HCT116 (cell line): Measurements from ENCODE around the gene GNPTG. TPM values are rescaled to one million over a fixed set of nuclear protein-coding genes. Genes with fewer than 3 reads are reported as not detected.

Experiments
- ATAC-seq: fragments of 200-7000 bp; cut with Tn5 transposase; 2 replicates; pipeline ENCODE4 v1.9.1; 2020; ENCODE audit warnings: mild to moderate bottlenecking, moderate library complexity
- BruUV-seq: library from RNA; stranded (reverse); fragments of 400-500 nt; replicated peaks from 2 replicates; lab custom pipeline; 2021; lab: Mats Ljungman, UMichigan
- CTCF ChIA-PET: fragments of 300-600 bp; sonication (Branson Sonifier 250); formaldehyde crosslinking; loops from one replicate; lab custom pipeline; 2021; ENCODE audit warnings: antibody characterized with exemption; lab: Charles Lee
- POLR2A ChIA-PET: fragments of 300-600, 350-600 bp; sonication (Branson Sonifier 250); formaldehyde crosslinking; loops from one replicate; lab custom pipeline; 2021; ENCODE audit warnings: antibody characterized with exemption; lab: Charles Lee
- RAD21 ChIA-PET, 2 experiments: fragments of 300-600 bp; sonication (Branson Sonifier 250); formaldehyde crosslinking; loops; one replicate each; lab custom pipeline; 2023; ENCODE audit warnings: low total read pairs in 2 of 2; ENCODE audit not compliant: uncharacterized antibody in 2 of 2, unreplicated experiment in 2 of 2, low non-redundant PET in 1 of 2; lab: Charles Lee
- DNase-seq: peaks from one replicate; pipeline ENCODE4 v3.0.0-alpha.2; 2010; ENCODE audit warnings: low read depth, low spot score
- H2AFZ ChIP-seq: fragments of 200-600 bp; shearing (Covaris generic), sonication (generic); 2 replicates; pipeline ENCODE4 v1.6.1; 2017; ENCODE audit warnings: low read depth, mixed run types, mixed read lengths, antibody characterized with exemption, low read length; ENCODE audit not compliant: poor library complexity, severe bottlenecking
- H3K27ac ChIP-seq: 2 replicates; pipeline ENCODE4 v1.5.1; 2012; ENCODE audit warnings: low read depth, low read length
- H3K27me3 ChIP-seq: fragments of 200-600 bp; sonication (generic); 2 replicates; pipeline ENCODE4 v1.6.1; 2016; ENCODE audit warnings: mixed run types, low read length, mixed read lengths; ENCODE audit not compliant: insufficient read depth
- H3K36me3 ChIP-seq, 2 experiments: fragments of 200-500 bp in 1 of 2; fragments of 200-600 bp in 1 of 2; sonication (Bioruptor generic) in 1 of 2; sonication (generic) in 1 of 2; 2 replicates each; pipeline versions ENCODE4 v1.5.1 to v1.6.1; 2014 to 2016; ENCODE audit warnings: low read length in 2 of 2, inconsistent platforms in 1 of 2, mixed read lengths in 1 of 2, mixed run types in 1 of 2; ENCODE audit not compliant: insufficient read depth in 2 of 2, control insufficient read depth in 1 of 2
- H3K4me1 ChIP-seq, 2 experiments: fragments of 200-600 bp in 1 of 2; sonication (generic) in 1 of 2; 2 replicates each; pipeline versions ENCODE4 v1.5.1 to v1.6.1; 2012 to 2017; ENCODE audit warnings: low read length in 2 of 2, inconsistent platforms in 1 of 2, mild to moderate bottlenecking in 1 of 2, mixed read lengths in 1 of 2, mixed run types in 1 of 2, moderate library complexity in 1 of 2; ENCODE audit not compliant: insufficient read depth in 2 of 2, control insufficient read depth in 1 of 2
- H3K4me2 ChIP-seq: fragments of 200-600 bp; sonication (generic); 2 replicates; pipeline ENCODE4 v1.6.1; 2017; ENCODE audit warnings: mixed run types, low read length, mixed read lengths
- H3K4me3 ChIP-seq, 2 experiments: fragments of 200-600 bp in 1 of 2; sonication (generic) in 1 of 2; replicated peaks in 1 of 2; 2 replicates each; pipeline ENCODE4 v1.5.1; 2011 to 2016; ENCODE audit warnings: low read length in 2 of 2, control low read depth in 1 of 2, low read depth in 1 of 2, mild to moderate bottlenecking in 1 of 2, mixed read lengths in 1 of 2, mixed run types in 1 of 2
- H3K79me2 ChIP-seq: fragments of 200-600 bp; sonication (generic); 2 replicates; pipeline ENCODE4 v1.6.1; 2017; ENCODE audit warnings: mild to moderate bottlenecking, mixed run types, low read length, moderate library complexity, mixed read lengths; ENCODE audit not compliant: insufficient read depth
- H3K9ac ChIP-seq: fragments of 200-600 bp; sonication (generic); 2 replicates; pipeline ENCODE4 v1.6.1; 2016; ENCODE audit warnings: low read length, mixed read lengths
- H3K9me2 ChIP-seq: fragments of 200-600 bp; sonication (generic), shearing (Covaris generic); 2 replicates; pipeline ENCODE4 v1.6.1; 2017; ENCODE audit warnings: mixed run types, mild to moderate bottlenecking, moderate library complexity; ENCODE audit not compliant: insufficient read depth
- H3K9me3 ChIP-seq, 2 experiments: fragments of 200-500 bp in 1 of 2; fragments of 200-600 bp in 1 of 2; sonication (Bioruptor generic) in 1 of 2; sonication (generic) in 1 of 2; 2 replicates each; pipeline ENCODE4 v1.6.1; 2014 to 2017; ENCODE audit warnings: low read length in 2 of 2, mixed read lengths in 2 of 2, inconsistent platforms in 1 of 2, low read depth in 1 of 2, mild to moderate bottlenecking in 1 of 2, mixed run types in 1 of 2, moderate library complexity in 1 of 2; ENCODE audit not compliant: control insufficient read depth in 1 of 2, insufficient read depth in 1 of 2
- H4K20me1 ChIP-seq: fragments of 200-600 bp; sonication (generic), shearing (Covaris generic); 2 replicates; pipeline ENCODE4 v1.6.1; 2017; ENCODE audit warnings: mixed run types, mild to moderate bottlenecking, moderate library complexity; ENCODE audit not compliant: insufficient read depth
- ATF3 ChIP-seq: IDR thresholded peaks from 2 replicates; pipeline ENCODE4 v1.6.1; 2012
- CTCF ChIP-seq, 3 experiments: fragments of 200-600 bp in 1 of 3; sonication (generic) in 1 of 3; IDR thresholded peaks in 2 of 3; conservative IDR thresholded peaks in 1 of 3; 2 replicates each; pipeline ENCODE4 v1.5.1; 2012 to 2017; ENCODE audit warnings: low read depth in 2 of 3, low read length in 2 of 3, antibody characterized with exemption in 1 of 3, borderline replicate concordance in 1 of 3, control low read depth in 1 of 3, mild to moderate bottlenecking in 1 of 3, mixed read lengths in 1 of 3, mixed run types in 1 of 3, moderate library complexity in 1 of 3; ENCODE audit not compliant: insufficient read depth in 1 of 3
- FOSL1 ChIP-seq: IDR thresholded peaks from 2 replicates; pipeline ENCODE4 v1.6.1; 2012; ENCODE audit warnings: low read depth
- MAX ChIP-seq: IDR thresholded peaks from 2 replicates; pipeline ENCODE4 v1.6.1; 2012
- RAD21 ChIP-seq: IDR thresholded peaks from 2 replicates; pipeline ENCODE4 v1.6.1; 2012; ENCODE audit warnings: low read depth, mild to moderate bottlenecking
- SRF ChIP-seq: IDR thresholded peaks from 2 replicates; pipeline ENCODE4 v1.6.1; 2012; ENCODE audit warnings: low read depth
- intact Hi-C: fragments of 100-400 bp; cut with micrococcal nuclease; formaldehyde crosslinking; loops from 2 replicates; pipeline ENCODE4 v1.10.0; 2022
- total RNA-seq: library from RNA; stranded (reverse); gene quantifications from one replicate; pipeline ENCODE4 v1.2.1, GENCODE V29; 2021; ENCODE audit not compliant: unreplicated experiment
- TF ChIP-seq, protein P1 (sequence below): IDR thresholded peaks from 2 replicates; pipeline ENCODE4 v1.6.1; 2012; ENCODE audit warnings: low read depth

GNPTG gene
- total RNA-seq, 1 experiment from 2014 or later: 35.2 TPM

- RAD21 ChIA-PET: no interaction called here
- CTCF ChIA-PET: no interaction called here
- POLR2A ChIA-PET: no interaction called here
These were observed 5.9 kb upstream of the GNPTG start for GRCh38 chr16:1345651-1346421.

More at GRCh38 chr16:1345651-1346421, 5.9 kb upstream of the GNPTG start:
- H3K9me3 ChIP-seq: no peaks in the 10 kb centered on the region
- H3K36me3 ChIP-seq: peaks cover 0 to 9% of the 10 kb centered on the region in 2 experiments; a peak in 1 of 4 replicates
- H3K27ac ChIP-seq: no peak overlapping the region
- ATAC-seq: no peak
- H3K4me1 ChIP-seq: peaks cover 12 to 23% of the 10 kb centered on the region in 2 experiments
- no peak overlapping the region for H2AFZ ChIP-seq
- DNase-seq: no peak
- no TSS peak for BruUV-seq
- H3K9me2 ChIP-seq: no peaks in the 10 kb centered on the region
- no peaks in the 10 kb centered on the region for H3K27me3 ChIP-seq
- intact Hi-C loops: no loop called here
- H3K79me2 ChIP-seq: peaks cover 10% of the 10 kb centered on the region; the same call in 1 of the 2 replicates
- no peak overlapping the region for H3K4me2 ChIP-seq
- no peak overlapping the region for H3K4me3 ChIP-seq
- TF ChIP-seq SRF: no peak
- TF ChIP-seq CTCF (IDR thresholded peaks at IDR 0.05 in 2 of 3, conservative IDR thresholded peaks at IDR 0.05 in 1 of 3; ENCODE audit: borderline replicate concordance in 1 of 3, insufficient read depth in 1 of 3, low read depth in 2 of 3, low read length in 2 of 3): no peak
- no peak for TF ChIP-seq MAX
- TF ChIP-seq ATF3: no peak
- TF ChIP-seq RAD21: no peak
- TF ChIP-seq FOSL1: no peak
- TF ChIP-seq, protein P1, sequence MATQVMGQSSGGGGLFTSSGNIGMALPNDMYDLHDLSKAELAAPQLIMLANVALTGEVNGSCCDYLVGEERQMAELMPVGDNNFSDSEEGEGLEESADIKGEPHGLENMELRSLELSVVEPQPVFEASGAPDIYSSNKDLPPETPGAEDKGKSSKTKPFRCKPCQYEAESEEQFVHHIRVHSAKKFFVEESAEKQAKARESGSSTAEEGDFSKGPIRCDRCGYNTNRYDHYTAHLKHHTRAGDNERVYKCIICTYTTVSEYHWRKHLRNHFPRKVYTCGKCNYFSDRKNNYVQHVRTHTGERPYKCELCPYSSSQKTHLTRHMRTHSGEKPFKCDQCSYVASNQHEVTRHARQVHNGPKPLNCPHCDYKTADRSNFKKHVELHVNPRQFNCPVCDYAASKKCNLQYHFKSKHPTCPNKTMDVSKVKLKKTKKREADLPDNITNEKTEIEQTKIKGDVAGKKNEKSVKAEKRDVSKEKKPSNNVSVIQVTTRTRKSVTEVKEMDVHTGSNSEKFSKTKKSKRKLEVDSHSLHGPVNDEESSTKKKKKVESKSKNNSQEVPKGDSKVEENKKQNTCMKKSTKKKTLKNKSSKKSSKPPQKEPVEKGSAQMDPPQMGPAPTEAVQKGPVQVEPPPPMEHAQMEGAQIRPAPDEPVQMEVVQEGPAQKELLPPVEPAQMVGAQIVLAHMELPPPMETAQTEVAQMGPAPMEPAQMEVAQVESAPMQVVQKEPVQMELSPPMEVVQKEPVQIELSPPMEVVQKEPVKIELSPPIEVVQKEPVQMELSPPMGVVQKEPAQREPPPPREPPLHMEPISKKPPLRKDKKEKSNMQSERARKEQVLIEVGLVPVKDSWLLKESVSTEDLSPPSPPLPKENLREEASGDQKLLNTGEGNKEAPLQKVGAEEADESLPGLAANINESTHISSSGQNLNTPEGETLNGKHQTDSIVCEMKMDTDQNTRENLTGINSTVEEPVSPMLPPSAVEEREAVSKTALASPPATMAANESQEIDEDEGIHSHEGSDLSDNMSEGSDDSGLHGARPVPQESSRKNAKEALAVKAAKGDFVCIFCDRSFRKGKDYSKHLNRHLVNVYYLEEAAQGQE: no peak
- no peaks in the 10 kb centered on the region for H4K20me1 ChIP-seq
- H3K9ac ChIP-seq: no peak overlapping the region
